Naive thymus-derived CD4-positive, alpha-beta T cell (primary cell): ENCODE data around the gene FCHSD1. TPM values are rescaled to one million over a fixed set of nuclear protein-coding genes. Genes with fewer than 3 reads are reported as not detected.

Source experiments
- ATAC-seq: fragments of 150-1000 bp; cut with Tn5 transposase; 2 replicates; pipeline ENCODE4 v1.10.0; 2021; ENCODE audit warnings: mild to moderate bottlenecking, moderate library complexity
- CTCF ChIA-PET: fragments of 350-600 bp; sonication (Branson Sonifier 250); formaldehyde crosslinking; loops from one replicate; lab custom pipeline; 2021; ENCODE audit warnings: antibody characterized with exemption; lab: Charles Lee
- POLR2A ChIA-PET: fragments of 350-600 bp; sonication (Branson Sonifier 250); formaldehyde crosslinking; loops from one replicate; lab custom pipeline; 2021; ENCODE audit warnings: antibody characterized with exemption, inconsistent platforms; lab: Charles Lee
- DNase-seq, 9 donors: peaks; one replicate each; pipeline versions ENCODE4 v3.0.0 to v3.0.0-alpha.2; 2020 to 2022; ENCODE audit warnings: mixed read lengths in 1 of 9
- H3K27ac ChIP-seq: one replicate; pipeline ENCODE4 v1.7.0; 2013; ENCODE audit warnings: mild to moderate bottlenecking, low read depth, low read length, moderate library complexity
- H3K27me3 ChIP-seq, 2 donors: one replicate each; pipeline ENCODE4 v1.7.0; 2013; ENCODE audit warnings: low read length in 2 of 2, mild to moderate bottlenecking in 2 of 2, moderate library complexity in 2 of 2; ENCODE audit not compliant: control insufficient read depth in 2 of 2, insufficient read depth in 2 of 2
- H3K36me3 ChIP-seq, 3 experiments: 1 replicate in 2 of 3; 2 replicates in 1 of 3; pipeline ENCODE4 v1.7.0; 2013; ENCODE audit warnings: low read length in 3 of 3, mild to moderate bottlenecking in 3 of 3, moderate library complexity in 1 of 3; ENCODE audit not compliant: insufficient read depth in 3 of 3, control insufficient read depth in 2 of 3
- H3K4me1 ChIP-seq, 2 donors: one replicate each; pipeline ENCODE4 v1.7.0; 2013; ENCODE audit warnings: low read length in 2 of 2, mild to moderate bottlenecking in 2 of 2, moderate library complexity in 1 of 2; ENCODE audit not compliant: control insufficient read depth in 2 of 2, insufficient read depth in 2 of 2
- H3K4me3 ChIP-seq: 2 replicates; pipeline ENCODE4 v1.7.0; 2013; ENCODE audit warnings: mild to moderate bottlenecking, low read length
- H3K9me3 ChIP-seq, 3 experiments: 1 replicate in 2 of 3; 2 replicates in 1 of 3; pipeline ENCODE4 v1.7.0; 2013; ENCODE audit warnings: low read length in 3 of 3; ENCODE audit not compliant: control insufficient read depth in 2 of 3
- H3K27ac Mint-ChIP-seq, 9 donors: one replicate each; pipeline ENCODE4 v1.8.0; 2020 to 2022; ENCODE audit warnings: mixed read lengths in 9 of 9, mild to moderate bottlenecking in 8 of 9, moderate library complexity in 5 of 9, inconsistent platforms in 2 of 9
- H3K27me3 Mint-ChIP-seq, 5 donors: one replicate each; pipeline ENCODE4 v1.8.0; 2021 to 2022; ENCODE audit warnings: mixed read lengths in 5 of 5, mild to moderate bottlenecking in 1 of 5
- H3K36me3 Mint-ChIP-seq, 5 donors: one replicate each; pipeline ENCODE4 v1.8.0; 2020 to 2022; ENCODE audit warnings: mixed read lengths in 5 of 5, mild to moderate bottlenecking in 3 of 5, inconsistent platforms in 1 of 5
- H3K4me1 Mint-ChIP-seq, 7 donors: one replicate each; pipeline ENCODE4 v1.8.0; 2020 to 2022; ENCODE audit warnings: mixed read lengths in 7 of 7, mild to moderate bottlenecking in 3 of 7, inconsistent platforms in 1 of 7
- H3K4me3 Mint-ChIP-seq, 10 donors: one replicate each; pipeline ENCODE4 v1.8.0; 2020 to 2022; ENCODE audit warnings: mild to moderate bottlenecking in 10 of 10, mixed read lengths in 10 of 10, moderate library complexity in 6 of 10, inconsistent platforms in 2 of 10
- H3K9me3 Mint-ChIP-seq, 11 donors: one replicate each; pipeline ENCODE4 v1.8.0; 2020 to 2022; ENCODE audit warnings: mixed read lengths in 11 of 11, mild to moderate bottlenecking in 4 of 11, inconsistent platforms in 1 of 11, moderate library complexity in 1 of 11
- intact Hi-C, 2 donors: fragments of 100-400 bp; cut with micrococcal nuclease; formaldehyde crosslinking; loops; one replicate each; pipeline ENCODE4 v1.15.1; 2023
- polyA plus RNA-seq, 2 donors: library from polyadenylated mRNA; unstranded; fragments of 300-500 nt; fragmentation: Illumina TruSeq; gene quantifications; one replicate each; pipeline ENCODE4 v1.2.3, GENCODE V29; 2021
- total RNA-seq, 6 experiments: library from RNA in 5 of 6; stranded (reverse) in 5 of 6; gene quantifications; 1 replicate in 5 of 6; 2 replicates in 1 of 6; pipeline ENCODE4 v1.2.3 and lab custom pipeline; 2021 to 2026

Gene FCHSD1
- total and polyA plus RNA-seq, 7 experiments from 2014 or later = 4.9 to 96.1 (median 73.0) TPM

- Histone ChIP-seq H3K27me3 (no peaks in the 10 kb centered on the region), H3K27ac (no peak overlapping the region), H3K4me3 (no peak overlapping the region), H3K36me3 (peaks cover 0 to 24% (median 6%) of the 10 kb centered on the region in 3 experiments), H3K4me1 (peaks cover 23 to 24% of the 10 kb centered on the region in 2 donors), H3K9me3 (no peaks in the 10 kb centered on the region)
- Mint-ChIP-seq H3K9me3 (no peaks in the 10 kb centered on the region), H3K4me1 (peaks cover 28 to 57% (median 46%) of the 10 kb centered on the region in 7 donors), H3K4me3 (peak overlapping the region; percentile 89 to 98 (median 92)), H3K36me3 (peaks cover 0 to 18% (median 14%) of the 10 kb centered on the region in 5 donors), H3K27ac (peak overlapping the region in 6 of 9 donors; percentile 21 to 93 (median 58)), H3K27me3 (no peaks in the 10 kb centered on the region)
- ChIA-PET CTCF (interaction anchor here (0.8 to 5.1 kb wide), 4 partner anchors 15 to 326 kb away, joined by 3 to 33 read pairs (median 4); partner anchors contain the start of gene DIAPH1), POLR2A (interaction anchor here (1.3 to 5.0 kb wide), 5 partner anchors 10 to 54 kb away, joined by 3 to 54 read pairs (median 17); partner anchors contain the start of gene DIAPH1)
- no peak for DNase-seq
- intact Hi-C loops = loop anchor here (5.0 to 10.0 kb wide), 5 partner anchors 122 to 1370 kb away; partner anchors contain the start of genes APBB3 (in 1 of the 2), ARHGAP26 (in 1 of the 2), EIF4EBP3 (in 1 of the 2) and SLC35A4 (in 1 of the 2)
- no peak for ATAC-seq
These were observed 16.5 kb downstream of the FCHSD1 start for GRCh38 chr5:141634720-141635119.

GRCh38 chr5:141633871-141634561 is 17.2 kb downstream of the FCHSD1 start:
- Histone ChIP-seq H3K36me3 (peaks cover 6 to 31% (median 10%) of the 10 kb centered on the region in 3 experiments), H3K27me3 (no peaks in the 10 kb centered on the region), H3K4me1 (peaks cover 23 to 24% of the 10 kb centered on the region in 2 donors), H3K27ac (no peak overlapping the region), H3K9me3 (no peaks in the 10 kb centered on the region), H3K4me3 (no peak overlapping the region)
- peaks cover 3 to 25% (median 18%) of the 10 kb centered on the region in 5 donors for H3K36me3 Mint-ChIP-seq
- peak overlapping the region in 4 of 9 donors; percentile 3 to 26 (median 6) for H3K27ac Mint-ChIP-seq
- no peak for DNase-seq
- H3K4me3 Mint-ChIP-seq = peak overlapping the region in 9 of 10 donors; percentile 0 to 90 (median 19)
- H3K9me3 Mint-ChIP-seq = no peaks in the 10 kb centered on the region
- CTCF ChIA-PET = interaction anchor here (0.7 to 5.1 kb wide), 3 partner anchors 9 to 42 kb away, joined by 3 to 33 read pairs (median 4); partner anchors contain the start of gene DIAPH1
- intact Hi-C loops = loop anchor here in 1 of 2 donors (10.0 kb wide), 1 partner anchor 1371 kb away; no protein-coding TSS in a partner anchor
- peaks cover 28 to 57% (median 45%) of the 10 kb centered on the region in 7 donors for H3K4me1 Mint-ChIP-seq
- POLR2A ChIA-PET = interaction anchor here (0.8 to 5.0 kb wide), 6 partner anchors 9 to 53 kb away, joined by 3 to 54 read pairs (median 9); partner anchors contain the start of genes DIAPH1 and FCHSD1
- no peak for ATAC-seq
- H3K27me3 Mint-ChIP-seq = no peaks in the 10 kb centered on the region

- CTCF ChIA-PET = interaction anchor here (1.0 to 4.9 kb wide), 2 partner anchors 13 to 40 kb away, joined by 6 to 20 read pairs; partner anchors contain the start of gene DIAPH1
- Mint-ChIP-seq H3K36me3 (peaks cover 8 to 37% (median 20%) of the 10 kb centered on the region in 5 donors), H3K4me1 (peaks cover 28 to 46% (median 37%) of the 10 kb centered on the region in 7 donors)
These were observed 18.6 kb downstream of the FCHSD1 start for GRCh38 chr5:141632650-141633049.

GRCh38 chr5:141630570-141631140 is 20.6 kb downstream of the FCHSD1 start:
- Histone ChIP-seq H3K4me3 (no peak overlapping the region), H3K27me3 (no peaks in the 10 kb centered on the region), H3K27ac (no peak overlapping the region), H3K4me1 (peaks cover 10 to 13% of the 10 kb centered on the region in 2 donors), H3K36me3 (peaks cover 14 to 46% (median 20%) of the 10 kb centered on the region in 3 experiments), H3K9me3 (no peaks in the 10 kb centered on the region)
- Mint-ChIP-seq H3K4me1 (peaks cover 23 to 40% (median 32%) of the 10 kb centered on the region in 7 donors), H3K27ac (peak overlapping the region in 1 of 9 donors; percentile 52), H3K9me3 (no peaks in the 10 kb centered on the region), H3K36me3 (peaks cover 10 to 48% (median 24%) of the 10 kb centered on the region in 5 donors), H3K4me3 (no peak overlapping the region), H3K27me3 (no peaks in the 10 kb centered on the region)
- DNase-seq (no peak), ATAC-seq (no peak)
- intact Hi-C loops = loop anchor here in 1 of 2 donors (10.0 kb wide), 1 partner anchor 1374 kb away; no protein-coding TSS in a partner anchor
- POLR2A ChIA-PET = interaction anchor here (0.6 to 1.3 kb wide), 3 partner anchors 11 to 13 kb away, joined by 3 to 5 read pairs (median 3); partner anchors contain the start of gene DIAPH1
- CTCF ChIA-PET = interaction anchor here (1.1 to 4.9 kb wide), 3 partner anchors 11 to 339 kb away, joined by 3 to 20 read pairs (median 3); partner anchors contain the start of genes DIAPH1 and RNF14

More at GRCh38 chr5:141632650-141633049, 18.6 kb downstream of the FCHSD1 start:
- Mint-ChIP-seq H3K27ac (peak overlapping the region in 2 of 9 donors; percentile 32 to 33), H3K4me3 (no peak overlapping the region), H3K9me3 (no peaks in the 10 kb centered on the region), H3K27me3 (no peaks in the 10 kb centered on the region)
- H3K4me1 ChIP-seq = peaks cover 17 to 18% of the 10 kb centered on the region in 2 donors
- H3K36me3 ChIP-seq = peaks cover 11 to 44% (median 17%) of the 10 kb centered on the region in 3 experiments
- no peak for ATAC-seq
- POLR2A ChIA-PET = interaction anchor here (5.0 kb wide), 1 partner anchor 14 kb away, joined by 54 read pairs; the partner anchor contains the start of gene DIAPH1
- no peak overlapping the region for H3K27ac ChIP-seq
- H3K4me3 ChIP-seq = no peak overlapping the region
- no peak for DNase-seq
- no peaks in the 10 kb centered on the region for H3K27me3 ChIP-seq
- intact Hi-C loops = loop anchor here in 1 of 2 donors (10.0 kb wide), 1 partner anchor 1372 kb away; no protein-coding TSS in a partner anchor
- no peaks in the 10 kb centered on the region for H3K9me3 ChIP-seq

- Mint-ChIP-seq H3K27ac (peak overlapping the region in 1 of 9 donors; percentile 75), H3K9me3 (no peaks in the 10 kb centered on the region), H3K36me3 (peaks cover 13 to 61% (median 23%) of the 10 kb centered on the region in 5 donors), H3K4me1 (peaks cover 13 to 28% (median 19%) of the 10 kb centered on the region in 7 donors), H3K27me3 (no peaks in the 10 kb centered on the region), H3K4me3 (peak overlapping the region in 1 of 10 donors; percentile 27)
- no peak for ATAC-seq
- no peaks in the 10 kb centered on the region for H3K27me3 ChIP-seq
- no peak overlapping the region for H3K27ac ChIP-seq
- peaks cover 24 to 57% (median 25%) of the 10 kb centered on the region in 3 experiments for H3K36me3 ChIP-seq
- peaks cover 0 to 4% of the 10 kb centered on the region in 2 donors for H3K4me1 ChIP-seq
- intact Hi-C loops = no loop called here
- no peaks in the 10 kb centered on the region for H3K9me3 ChIP-seq
- CTCF ChIA-PET = interaction anchor here (0.6 to 4.9 kb wide), 2 partner anchors 9 to 41 kb away, joined by 3 to 20 read pairs; partner anchors contain the start of gene DIAPH1
- no peak for DNase-seq
- no peak overlapping the region for H3K4me3 ChIP-seq
- POLR2A ChIA-PET = interaction anchor here (1.1 to 1.7 kb wide), 2 partner anchors 8 to 36 kb away, joined by 3 to 6 read pairs; partner anchors contain the start of genes HDAC3 and RELL2
These were observed 22.9 kb downstream of the FCHSD1 start for GRCh38 chr5:141628175-141628788.
